WTC11 (cell line): ENCODE measurements around the gene PIGR.

Source experiments
- CTCF ChIP-seq: fragments of 200-600 bp; IDR thresholded peaks from 2 replicates; pipeline ENCODE4 v1.8.0; 2022; ENCODE audit warnings: antibody characterized with exemption
- FOXP4 ChIP-seq: sonication (generic); formaldehyde crosslinking; IDR thresholded peaks from 2 replicates; pipeline ENCODE4 v1.8.0; 2022; ENCODE audit warnings: mild to moderate bottlenecking, missing genetic modification reagents
- KAT7 ChIP-seq: sonication (generic); formaldehyde crosslinking; IDR thresholded peaks from 2 replicates; pipeline ENCODE4 v1.8.1; 2023; ENCODE audit warnings: missing genetic modification reagents, mild to moderate bottlenecking, borderline replicate concordance
- NFYB ChIP-seq: sonication (generic); formaldehyde crosslinking; conservative IDR thresholded peaks from 2 replicates; pipeline ENCODE4 v1.8.0; 2022; ENCODE audit warnings: low read depth, missing genetic modification reagents
- NR3C1 ChIP-seq: sonication (generic); formaldehyde crosslinking; conservative IDR thresholded peaks from 2 replicates; pipeline ENCODE4 v1.8.1; 2023; ENCODE audit warnings: low read depth, mild to moderate bottlenecking, missing genetic modification reagents
- TEAD1 ChIP-seq: sonication (generic); formaldehyde crosslinking; IDR thresholded peaks from 2 replicates; pipeline ENCODE4 v1.8.0; 2022; ENCODE audit warnings: mild to moderate bottlenecking, missing genetic modification reagents
- ZNF219 ChIP-seq: sonication (generic); formaldehyde crosslinking; IDR thresholded peaks from 2 replicates; pipeline ENCODE4 v1.8.0; 2023; ENCODE audit warnings: missing genetic modification reagents, mild to moderate bottlenecking, borderline replicate concordance
- ZNF423 ChIP-seq: fragments of 250-450 bp; sonication (Bioruptor Pico); IDR thresholded peaks from 2 replicates; pipeline ENCODE4 v2.1.2; 2022; ENCODE audit warnings: mild to moderate bottlenecking, moderate library complexity

GRCh38 chr1:206957639-206958038 lies 11.4 kb upstream of the PIGR start:
- TF ChIP-seq CTCF (no peak), ZNF219 (CRISPR knock-in tag) (no peak), NR3C1 (CRISPR knock-in tag) (no peak), TEAD1 (no peak), ZNF423 (CRISPR knock-in tag) (no peak), KAT7 (no peak), FOXP4 (CRISPR knock-in tag) (no peak), NFYB (CRISPR knock-in tag) (no peak)
